Peyer's patch (tissue), 4 donors: ENCODE measurements around the gene COX17.

Source experiments
- CTCF ChIP-seq, 6 experiments: fragments of 450-650 bp in 4 of 6; fragments of 200-600 bp in 2 of 6; sonication (generic) in 1 of 6; IDR thresholded peaks; one replicate each; pipeline ENCODE4 v1.5.1; 2017 to 2019; ENCODE audit warnings: antibody characterized with exemption in 6 of 6, mild to moderate bottlenecking in 3 of 6, moderate library complexity in 1 of 6
- POLR2A ChIP-seq, 2 donors: fragments of 450-650 bp; IDR thresholded peaks; one replicate each; pipeline ENCODE4 v1.5.1; 2017; ENCODE audit warnings: antibody characterized with exemption in 2 of 2, mild to moderate bottlenecking in 2 of 2, moderate library complexity in 2 of 2

GRCh38 chr3:119715105-119715504 is 37.9 kb upstream of the COX17 start:
- TF ChIP-seq CTCF (IDR thresholded peaks at IDR 0.05) (no peak), POLR2A (IDR thresholded peaks at IDR 0.05) (no peak)
